IPS-18a (cell line): ENCODE results near the gene TCERG1.

Source experiments
- H3K27ac ChIP-seq: one replicate; pipeline ENCODE4 v1.5.1; 2013; ENCODE audit warnings: low read length
- H3K27me3 ChIP-seq: one replicate; pipeline ENCODE4 v1.6.1; 2013; ENCODE audit warnings: mild to moderate bottlenecking, low read length; ENCODE audit not compliant: control insufficient read depth, insufficient read depth
- H3K36me3 ChIP-seq: one replicate; pipeline ENCODE4 v1.6.1; 2013; ENCODE audit warnings: low read depth, low read length; ENCODE audit not compliant: control insufficient read depth
- H3K4me1 ChIP-seq: one replicate; pipeline ENCODE4 v1.6.1; 2013; ENCODE audit warnings: low read depth, low read length; ENCODE audit not compliant: control insufficient read depth
- H3K4me3 ChIP-seq: one replicate; pipeline ENCODE4 v1.5.1; 2013; ENCODE audit warnings: low read length
- H3K9ac ChIP-seq: one replicate; pipeline ENCODE4 v1.6.1; 2013; ENCODE audit warnings: mild to moderate bottlenecking, low read length, moderate library complexity
- H3K9me3 ChIP-seq: one replicate; pipeline ENCODE4 v1.6.1; 2013; ENCODE audit warnings: low read depth, low read length; ENCODE audit not compliant: control insufficient read depth

Gene TCERG1

GRCh38 chr5:146458894-146459293 lies 11.8 kb downstream of the TCERG1 start:
- Histone ChIP-seq H3K4me1 (no peaks in the 10 kb centered on the region), H3K27ac (no peak overlapping the region), H3K9ac (no peak overlapping the region), H3K9me3 (no peaks in the 10 kb centered on the region), H3K4me3 (no peak overlapping the region), H3K36me3 (peaks cover 75% of the 10 kb centered on the region), H3K27me3 (no peaks in the 10 kb centered on the region)

- Histone ChIP-seq H3K9me3 (no peaks in the 10 kb centered on the region), H3K27ac (no peak overlapping the region), H3K9ac (no peak overlapping the region), H3K27me3 (no peaks in the 10 kb centered on the region), H3K4me1 (no peaks in the 10 kb centered on the region), H3K4me3 (no peak overlapping the region), H3K36me3 (peaks cover 76% of the 10 kb centered on the region)
Measured at GRCh38 chr5:146461319-146461718, 14.2 kb downstream of the TCERG1 start.

- Histone ChIP-seq H3K9me3 (no peaks in the 10 kb centered on the region), H3K4me3 (no peak overlapping the region), H3K36me3 (peaks cover 74% of the 10 kb centered on the region), H3K27ac (no peak overlapping the region), H3K27me3 (no peaks in the 10 kb centered on the region), H3K9ac (no peak overlapping the region), H3K4me1 (no peaks in the 10 kb centered on the region)
Measured at GRCh38 chr5:146463446-146463845, 16.3 kb downstream of the TCERG1 start.

GRCh38 chr5:146466521-146467349 lies 19.6 kb downstream of the TCERG1 start:
- Histone ChIP-seq H3K36me3 (peaks cover 75% of the 10 kb centered on the region), H3K4me1 (no peaks in the 10 kb centered on the region), H3K27ac (no peak overlapping the region), H3K9me3 (no peaks in the 10 kb centered on the region), H3K9ac (no peak overlapping the region), H3K4me3 (no peak overlapping the region), H3K27me3 (no peaks in the 10 kb centered on the region)

- H3K9me3 ChIP-seq = no peaks in the 10 kb centered on the region
- H3K4me3 ChIP-seq = no peak overlapping the region
- no peak overlapping the region for H3K9ac ChIP-seq
- H3K27me3 ChIP-seq = no peaks in the 10 kb centered on the region
- H3K27ac ChIP-seq = no peak overlapping the region
- H3K36me3 ChIP-seq = peaks cover 77% of the 10 kb centered on the region
- no peaks in the 10 kb centered on the region for H3K4me1 ChIP-seq
Measured at GRCh38 chr5:146467760-146468159, 20.6 kb downstream of the TCERG1 start.

GRCh38 chr5:146474065-146474464 lies 26.9 kb downstream of the TCERG1 start:
- Histone ChIP-seq H3K4me3 (no peak overlapping the region), H3K27ac (no peak overlapping the region), H3K36me3 (peaks cover 72% of the 10 kb centered on the region), H3K9ac (no peak overlapping the region), H3K27me3 (no peaks in the 10 kb centered on the region), H3K9me3 (no peaks in the 10 kb centered on the region), H3K4me1 (no peaks in the 10 kb centered on the region)

GRCh38 chr5:146475190-146475780 lies 28.2 kb downstream of the TCERG1 start:
- Histone ChIP-seq H3K4me3 (no peak overlapping the region), H3K27ac (no peak overlapping the region), H3K9ac (no peak overlapping the region), H3K4me1 (no peaks in the 10 kb centered on the region), H3K36me3 (peaks cover 70% of the 10 kb centered on the region), H3K9me3 (no peaks in the 10 kb centered on the region), H3K27me3 (no peaks in the 10 kb centered on the region)

- Histone ChIP-seq H3K27me3 (no peaks in the 10 kb centered on the region), H3K9ac (no peak overlapping the region), H3K4me1 (no peaks in the 10 kb centered on the region), H3K27ac (no peak overlapping the region), H3K9me3 (no peaks in the 10 kb centered on the region), H3K36me3 (peaks cover 70% of the 10 kb centered on the region), H3K4me3 (no peak overlapping the region)
Measured at GRCh38 chr5:146475906-146476305, 28.8 kb downstream of the TCERG1 start.

GRCh38 chr5:146482775-146483174 lies 35.6 kb downstream of the TCERG1 start:
- Histone ChIP-seq H3K36me3 (peaks cover 76% of the 10 kb centered on the region), H3K4me1 (no peaks in the 10 kb centered on the region), H3K27me3 (no peaks in the 10 kb centered on the region), H3K27ac (no peak overlapping the region), H3K4me3 (no peak overlapping the region), H3K9ac (no peak overlapping the region), H3K9me3 (no peaks in the 10 kb centered on the region)

- Histone ChIP-seq H3K9me3 (no peaks in the 10 kb centered on the region), H3K4me3 (no peak overlapping the region), H3K27ac (no peak overlapping the region), H3K27me3 (no peaks in the 10 kb centered on the region), H3K36me3 (peaks cover 78% of the 10 kb centered on the region), H3K9ac (no peak overlapping the region), H3K4me1 (no peaks in the 10 kb centered on the region)
Measured at GRCh38 chr5:146484714-146485391, 37.7 kb downstream of the TCERG1 start.

GRCh38 chr5:146490089-146490843 lies 43.1 kb downstream of the TCERG1 start:
- no peaks in the 10 kb centered on the region for H3K4me1 ChIP-seq
- H3K27ac ChIP-seq = no peak overlapping the region
- H3K36me3 ChIP-seq = peaks cover 57% of the 10 kb centered on the region
- no peaks in the 10 kb centered on the region for H3K9me3 ChIP-seq
- no peak overlapping the region for H3K9ac ChIP-seq
- no peak overlapping the region for H3K4me3 ChIP-seq
- no peaks in the 10 kb centered on the region for H3K27me3 ChIP-seq
